ENCODE data around the gene AK5.

The AK5 gene

DNA sequence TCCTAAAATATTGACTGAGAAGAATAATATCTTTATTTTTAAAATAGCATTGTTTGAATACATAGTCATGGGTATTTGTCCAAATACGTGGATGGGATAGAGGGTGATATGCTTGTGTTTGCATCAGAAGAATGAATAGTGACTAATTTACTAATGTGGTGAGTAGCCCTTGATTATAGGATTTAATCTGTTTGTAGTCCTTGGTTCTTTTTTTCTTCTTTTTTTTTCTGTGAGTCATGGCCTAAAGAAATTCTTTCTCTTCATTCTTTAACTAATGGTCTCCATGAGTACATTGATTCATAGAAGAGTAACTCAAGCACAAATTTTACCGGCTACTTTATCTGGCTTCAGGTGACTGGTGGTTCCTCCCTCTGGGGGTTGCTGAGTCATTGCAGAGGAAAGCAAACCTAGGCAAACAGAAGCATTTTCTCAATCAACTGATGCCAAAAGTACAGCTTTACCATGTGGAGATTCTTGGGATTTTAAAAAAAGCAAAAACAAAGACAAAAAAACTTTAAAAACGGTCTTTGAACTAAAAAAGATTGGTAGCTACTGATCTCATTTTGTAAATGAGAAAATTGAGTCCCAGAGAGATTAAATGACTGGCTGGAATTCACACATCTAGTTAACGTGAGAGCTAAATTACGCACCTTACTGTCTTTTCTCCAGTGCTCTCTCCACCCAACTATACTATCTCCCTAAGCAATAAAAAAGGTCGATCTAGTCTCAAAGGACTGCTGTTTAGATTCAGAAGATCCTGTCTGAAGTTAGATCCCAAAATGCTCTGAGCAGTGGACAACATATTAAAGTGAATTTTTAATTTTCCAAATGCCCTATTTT lies 40.5 kb downstream of the AK5 start:
- no peak overlapping the region for H3K4me3 ChIP-seq (ENCODE audit: low read depth, low read length)

DNA sequence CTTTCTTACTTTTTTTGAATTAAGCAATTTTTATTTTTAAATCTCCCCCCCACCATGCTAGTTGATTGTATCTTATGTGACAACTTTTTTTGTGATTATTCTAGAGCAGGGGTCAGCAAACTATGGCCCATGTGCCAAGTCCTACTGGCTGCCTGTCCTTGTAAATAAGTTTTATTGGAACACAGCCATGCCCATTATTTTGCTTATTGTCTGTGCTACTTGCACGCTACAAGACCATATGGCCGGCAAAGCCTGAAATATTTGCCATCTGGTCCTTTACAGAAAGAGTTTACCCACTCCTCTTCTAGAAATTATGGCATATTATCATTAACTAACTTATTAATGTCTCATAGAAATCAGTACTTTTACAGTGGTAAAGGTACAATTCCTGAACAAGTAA lies 51.7 kb downstream of the AK5 start:
- TF ChIP-seq, protein P1, sequence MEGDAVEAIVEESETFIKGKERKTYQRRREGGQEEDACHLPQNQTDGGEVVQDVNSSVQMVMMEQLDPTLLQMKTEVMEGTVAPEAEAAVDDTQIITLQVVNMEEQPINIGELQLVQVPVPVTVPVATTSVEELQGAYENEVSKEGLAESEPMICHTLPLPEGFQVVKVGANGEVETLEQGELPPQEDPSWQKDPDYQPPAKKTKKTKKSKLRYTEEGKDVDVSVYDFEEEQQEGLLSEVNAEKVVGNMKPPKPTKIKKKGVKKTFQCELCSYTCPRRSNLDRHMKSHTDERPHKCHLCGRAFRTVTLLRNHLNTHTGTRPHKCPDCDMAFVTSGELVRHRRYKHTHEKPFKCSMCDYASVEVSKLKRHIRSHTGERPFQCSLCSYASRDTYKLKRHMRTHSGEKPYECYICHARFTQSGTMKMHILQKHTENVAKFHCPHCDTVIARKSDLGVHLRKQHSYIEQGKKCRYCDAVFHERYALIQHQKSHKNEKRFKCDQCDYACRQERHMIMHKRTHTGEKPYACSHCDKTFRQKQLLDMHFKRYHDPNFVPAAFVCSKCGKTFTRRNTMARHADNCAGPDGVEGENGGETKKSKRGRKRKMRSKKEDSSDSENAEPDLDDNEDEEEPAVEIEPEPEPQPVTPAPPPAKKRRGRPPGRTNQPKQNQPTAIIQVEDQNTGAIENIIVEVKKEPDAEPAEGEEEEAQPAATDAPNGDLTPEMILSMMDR (IDR thresholded peaks at IDR 0.05; ENCODE audit: low read depth, low read length), result no peak
- Histone ChIP-seq H3K27me3 (ENCODE audit: insufficient read depth, low read depth, severe bottlenecking) (no peaks in the 10 kb centered on the region), H3K9me3 (ENCODE audit: severe bottlenecking) (no peaks in the 10 kb centered on the region), H3K36me3 (no peaks in the 10 kb centered on the region), H3K4me3 (ENCODE audit: low read depth, low read length) (no peak overlapping the region), H3K27ac (no peak overlapping the region)
- DNase-seq, result no peak

More for the DNA sequence above, 40.5 kb downstream of the AK5 start:
- no peaks in the 10 kb centered on the region for H3K9me3 ChIP-seq (ENCODE audit: severe bottlenecking)
- H3K27ac ChIP-seq, result no peak overlapping the region
- TF ChIP-seq, protein P1 (IDR thresholded peaks at IDR 0.05; ENCODE audit: low read depth, low read length), result no peak
- H3K36me3 ChIP-seq, result no peaks in the 10 kb centered on the region
- H3K27me3 ChIP-seq (ENCODE audit: insufficient read depth, low read depth, severe bottlenecking), result no peaks in the 10 kb centered on the region
- no peak for DNase-seq

DNA sequence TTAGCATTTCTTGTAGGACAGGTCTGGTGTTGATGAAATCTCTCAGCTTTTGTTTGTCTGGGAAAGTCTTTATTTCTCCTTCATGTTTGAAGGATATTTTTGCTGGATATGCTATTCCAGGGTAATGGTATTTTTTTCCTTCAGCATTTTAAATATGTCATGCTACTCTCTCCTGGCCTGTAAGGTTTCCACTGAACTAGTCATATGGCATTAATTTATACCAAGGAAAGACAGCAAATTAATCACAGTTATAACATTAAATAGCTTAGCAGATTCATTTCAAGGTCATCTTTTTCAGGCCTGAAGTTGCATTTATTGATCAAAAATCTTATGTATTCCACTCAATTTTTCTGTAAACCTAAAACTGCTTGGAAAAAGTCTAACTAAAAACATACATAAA lies 54.9 kb downstream of the AK5 start:
- TF ChIP-seq, protein P1 (IDR thresholded peaks at IDR 0.05; ENCODE audit: low read depth, low read length), result no peak
- H3K4me3 ChIP-seq (ENCODE audit: low read depth, low read length), result no peak overlapping the region
- no peaks in the 10 kb centered on the region for H3K27me3 ChIP-seq (ENCODE audit: insufficient read depth, low read depth, severe bottlenecking)
- H3K9me3 ChIP-seq (ENCODE audit: severe bottlenecking), result no peaks in the 10 kb centered on the region
- DNase-seq, result no peak
- H3K36me3 ChIP-seq, result no peaks in the 10 kb centered on the region
- H3K27ac ChIP-seq, result no peak overlapping the region

DNA sequence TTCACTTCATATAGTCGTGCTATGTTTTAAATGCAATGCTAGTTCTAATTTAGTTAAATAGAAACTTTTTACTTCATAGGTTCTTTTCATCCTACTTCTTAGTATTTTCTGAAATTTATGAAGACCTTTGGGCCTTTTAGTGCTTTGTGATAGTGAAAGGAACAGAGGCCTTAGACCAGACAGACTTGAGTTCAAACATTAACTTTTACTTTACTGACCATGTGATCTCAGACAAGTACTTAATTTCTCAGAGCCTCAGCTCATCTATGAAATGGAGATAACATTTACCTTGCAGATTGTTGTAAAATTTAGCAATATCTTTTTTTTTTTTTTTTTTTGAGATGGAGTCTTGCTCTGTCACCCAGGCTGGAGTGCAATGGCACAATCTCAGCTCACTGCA lies 57.5 kb downstream of the AK5 start:
- TF ChIP-seq, protein P1 (IDR thresholded peaks at IDR 0.05; ENCODE audit: low read depth, low read length), result no peak
- Histone ChIP-seq H3K27ac (no peak overlapping the region), H3K4me3 (ENCODE audit: low read depth, low read length) (no peak overlapping the region), H3K36me3 (no peaks in the 10 kb centered on the region), H3K27me3 (ENCODE audit: insufficient read depth, low read depth, severe bottlenecking) (no peaks in the 10 kb centered on the region), H3K9me3 (ENCODE audit: severe bottlenecking) (no peaks in the 10 kb centered on the region)
- no peak for DNase-seq

DNA sequence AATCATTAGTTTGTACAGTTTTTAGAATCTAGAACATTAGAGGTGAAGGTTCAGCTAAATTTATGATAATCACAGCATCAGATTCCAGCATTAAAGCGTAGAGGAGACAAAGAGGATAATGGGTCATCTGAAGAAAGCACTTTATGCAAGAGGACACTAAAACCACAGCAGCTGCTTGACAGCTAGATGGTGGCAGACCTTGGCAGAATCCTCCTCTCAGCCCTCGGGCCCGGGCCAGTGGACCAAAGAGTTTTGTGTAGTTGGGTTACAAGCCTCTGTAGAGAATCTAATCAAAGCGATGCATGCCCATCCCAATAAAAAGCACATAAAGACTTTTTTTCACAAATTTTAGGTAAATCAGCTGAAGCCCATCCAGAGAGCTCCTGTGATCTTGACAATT lies 59.4 kb downstream of the AK5 start:
- TF ChIP-seq, protein P1 (IDR thresholded peaks at IDR 0.05; ENCODE audit: low read depth, low read length), result no peak
- H3K9me3 ChIP-seq (ENCODE audit: severe bottlenecking), result no peaks in the 10 kb centered on the region
- no peak for DNase-seq
- H3K36me3 ChIP-seq, result no peaks in the 10 kb centered on the region
- H3K4me3 ChIP-seq (ENCODE audit: low read depth, low read length), result no peak overlapping the region
- no peaks in the 10 kb centered on the region for H3K27me3 ChIP-seq (ENCODE audit: insufficient read depth, low read depth, severe bottlenecking)
- H3K27ac ChIP-seq, result no peak overlapping the region

DNA sequence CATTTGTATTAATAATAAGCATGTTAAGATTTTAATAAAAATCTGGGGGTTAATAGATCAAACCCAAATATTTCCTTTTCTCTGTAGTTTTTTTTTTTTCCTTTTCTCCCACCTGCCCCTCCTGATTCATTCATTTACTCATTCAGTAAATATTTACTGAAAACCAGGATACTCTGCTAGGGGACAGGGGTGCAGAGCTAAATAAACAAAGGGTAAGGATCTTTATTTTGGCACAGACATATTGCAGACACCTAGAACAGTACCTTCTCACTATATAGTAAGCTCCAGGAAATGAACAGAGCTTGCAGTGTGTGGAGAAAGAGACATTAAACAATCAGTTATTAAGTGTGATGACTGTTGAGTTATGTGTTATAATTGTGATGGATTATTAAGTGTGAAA lies 60.9 kb downstream of the AK5 start:
- no peak for DNase-seq
- Histone ChIP-seq H3K27ac (no peak overlapping the region), H3K4me3 (ENCODE audit: low read depth, low read length) (no peak overlapping the region), H3K27me3 (ENCODE audit: insufficient read depth, low read depth, severe bottlenecking) (no peaks in the 10 kb centered on the region), H3K36me3 (no peaks in the 10 kb centered on the region), H3K9me3 (ENCODE audit: severe bottlenecking) (no peaks in the 10 kb centered on the region)
- TF ChIP-seq, protein P1 (IDR thresholded peaks at IDR 0.05; ENCODE audit: low read depth, low read length), result no peak
